OCI-LY3 (cell line): ENCODE data around the gene DOCK2.
"Not testable (repeated sequence)": the region's sequence is repeated elsewhere in the genome, so short reads cannot be mapped to it uniquely, and the experiment has no call there.

Experiments used
- H2AFZ ChIP-seq: fragments of 200-600, 300-600 bp; shearing (Covaris generic); 2 replicates; pipeline ENCODE4 v1.6.0; 2014; ENCODE audit warnings: antibody characterized with exemption, low read depth, low read length
- H3K27ac ChIP-seq: fragments of 200-600, 300-600 bp; sonication (generic); 2 replicates; pipeline ENCODE4 v1.5.1; 2014; ENCODE audit warnings: mild to moderate bottlenecking, low read length, moderate library complexity, mixed read lengths
- H3K27me3 ChIP-seq: fragments of 200-600, 300-600 bp; sonication (generic); 2 replicates; pipeline ENCODE4 v1.6.1; 2014; ENCODE audit warnings: low read depth, low read length, mixed read lengths
- H3K36me3 ChIP-seq: fragments of 200-600, 300-600 bp; sonication (generic); replicated peaks from 2 replicates; pipeline ENCODE3; 2014; ENCODE audit warnings: low read depth, low read length, mixed read lengths
- H3K4me1 ChIP-seq: fragments of 300-600, 200-600 bp; sonication (generic); 2 replicates; pipeline ENCODE4 v1.6.1; 2014; ENCODE audit warnings: low read length, mixed read lengths
- H3K4me2 ChIP-seq: fragments of 200-600, 300-600 bp; sonication (generic); 2 replicates; pipeline ENCODE4 v1.6.1; 2014; ENCODE audit warnings: low read length, mixed read lengths
- H3K4me3 ChIP-seq: fragments of 300-600, 200-600 bp; sonication (generic); 2 replicates; pipeline ENCODE4 v1.5.1; 2014; ENCODE audit warnings: antibody characterized with exemption, mild to moderate bottlenecking, low read length, moderate library complexity
- H3K79me2 ChIP-seq: fragments of 300-600, 200-600 bp; shearing (Covaris generic); 2 replicates; pipeline ENCODE4 v1.6.1; 2014; ENCODE audit warnings: mild to moderate bottlenecking, low read length, mixed read lengths
- H3K9ac ChIP-seq: fragments of 300-600, 200-600 bp; shearing (Covaris generic); 2 replicates; pipeline ENCODE4 v1.6.0; 2014; ENCODE audit warnings: mild to moderate bottlenecking, low read length, moderate library complexity
- H3K9me3 ChIP-seq: fragments of 200-600, 300-600 bp; shearing (Covaris generic); 2 replicates; pipeline ENCODE4 v1.6.1; 2014; ENCODE audit warnings: low read length, mixed read lengths; ENCODE audit not compliant: insufficient read depth
- H4K20me1 ChIP-seq: fragments of 200-600, 300-600 bp; sonication (generic); 2 replicates; pipeline ENCODE4 v1.6.1; 2016; ENCODE audit warnings: low read length, mixed read lengths; ENCODE audit not compliant: insufficient read depth
- CTCF ChIP-seq: fragments of 200-600, 300-600 bp; sonication (generic); IDR thresholded peaks from 2 replicates; pipeline ENCODE4 v1.5.1; 2014; ENCODE audit warnings: antibody characterized with exemption, low read length, low read depth
- EZH2phosphoT487 ChIP-seq: fragments of 200-600 bp; shearing (Covaris generic); IDR thresholded peaks from 2 replicates; pipeline ENCODE4 v1.6.1; 2018; ENCODE audit warnings: antibody characterized with exemption, mixed run types, low read depth

The DOCK2 gene

GRCh38 chr5:169762338-169763095 is 125.4 kb downstream of the DOCK2 start:
- no peak overlapping the region for H3K4me3 ChIP-seq
- H3K9me3 ChIP-seq = no peaks in the 10 kb centered on the region
- H2AFZ ChIP-seq = no peak overlapping the region
- peaks cover 68% of the 10 kb centered on the region for H3K36me3 ChIP-seq
- TF ChIP-seq CTCF (no peak), EZH2phosphoT487 (no peak)
- H3K9ac ChIP-seq = no peak overlapping the region
- H4K20me1 ChIP-seq = peaks cover 2% of the 10 kb centered on the region
- no peaks in the 10 kb centered on the region for H3K79me2 ChIP-seq
- H3K27me3 ChIP-seq = no peaks in the 10 kb centered on the region
- H3K27ac ChIP-seq = no peak overlapping the region
- no peak overlapping the region for H3K4me2 ChIP-seq
- H3K4me1 ChIP-seq = no peaks in the 10 kb centered on the region

- Histone ChIP-seq H3K9ac (no peak overlapping the region), H3K79me2 (no peaks in the 10 kb centered on the region), H4K20me1 (peaks cover 5% of the 10 kb centered on the region), H3K27me3 (no peaks in the 10 kb centered on the region), H3K36me3 (peaks cover 71% of the 10 kb centered on the region), H2AFZ (no peak overlapping the region), H3K4me2 (no peak overlapping the region), H3K4me3 (no peak overlapping the region), H3K9me3 (no peaks in the 10 kb centered on the region), H3K27ac (no peak overlapping the region), H3K4me1 (no peaks in the 10 kb centered on the region)
- TF ChIP-seq EZH2phosphoT487 (no peak), CTCF (no peak)
These were observed 126.4 kb downstream of the DOCK2 start for GRCh38 chr5:169763376-169764017.

- Histone ChIP-seq H3K27ac (no peak overlapping the region), H3K4me3 (no peak overlapping the region), H3K4me1 (no peaks in the 10 kb centered on the region), H3K9me3 (no peaks in the 10 kb centered on the region), H4K20me1 (peaks cover 8% of the 10 kb centered on the region), H3K9ac (no peak overlapping the region), H2AFZ (no peak overlapping the region), H3K4me2 (no peak overlapping the region), H3K79me2 (no peaks in the 10 kb centered on the region), H3K27me3 (no peaks in the 10 kb centered on the region), H3K36me3 (peaks cover 68% of the 10 kb centered on the region)
- TF ChIP-seq EZH2phosphoT487 = no peak
- no peak for TF ChIP-seq CTCF
These were observed 126.9 kb downstream of the DOCK2 start for GRCh38 chr5:169764018-169764378.

DNA sequence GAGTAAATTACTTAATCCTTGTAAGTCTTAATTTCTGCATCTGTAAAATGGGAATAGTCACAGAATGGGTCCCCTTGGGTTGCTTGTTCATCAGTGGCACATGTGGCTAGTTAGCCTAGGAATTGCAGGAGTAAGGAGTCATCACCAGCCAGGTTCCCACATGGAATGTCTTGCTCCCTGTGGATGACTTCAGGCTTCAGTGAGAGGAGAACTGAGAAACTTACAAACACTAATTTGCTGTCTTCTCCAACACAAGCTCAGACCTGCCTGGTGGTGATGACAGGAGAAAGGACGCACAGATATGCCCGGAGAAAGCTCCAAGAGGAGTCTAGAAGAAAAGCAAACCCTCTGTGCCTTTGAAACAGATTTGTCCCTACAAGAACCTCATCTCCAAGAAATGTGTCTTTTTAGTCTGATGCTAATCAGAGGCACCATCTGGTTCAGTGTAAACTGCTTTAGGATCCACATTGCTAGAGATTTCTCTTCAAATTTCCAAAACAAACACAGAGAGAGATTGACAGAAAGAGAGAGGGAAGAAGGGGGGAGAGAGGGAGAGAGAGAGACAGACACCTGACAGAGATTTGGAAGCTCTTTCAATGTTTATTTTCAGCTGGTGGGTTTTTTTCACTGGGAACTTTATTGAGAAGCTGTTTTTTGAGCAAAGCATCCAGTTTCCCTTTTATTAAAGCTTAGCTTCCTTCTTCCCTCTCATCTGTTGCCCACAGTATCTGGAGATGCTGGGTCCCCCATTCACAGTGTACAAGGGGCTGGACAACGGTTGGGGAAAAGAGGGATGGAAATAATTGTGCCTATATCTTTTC is 128.3 kb downstream of the DOCK2 start:
- Histone ChIP-seq H3K9ac (no peak overlapping the region), H3K4me1 (no peaks in the 10 kb centered on the region), H3K9me3 (no peaks in the 10 kb centered on the region), H3K79me2 (no peaks in the 10 kb centered on the region), H3K4me2 (no peak overlapping the region), H3K4me3 (no peak overlapping the region), H3K27ac (no peak overlapping the region), H3K36me3 (peaks cover 70% of the 10 kb centered on the region), H4K20me1 (peaks cover 8% of the 10 kb centered on the region), H3K27me3 (no peaks in the 10 kb centered on the region), H2AFZ (no peak overlapping the region)
- TF ChIP-seq CTCF = no peak
- TF ChIP-seq EZH2phosphoT487 = no peak

DNA sequence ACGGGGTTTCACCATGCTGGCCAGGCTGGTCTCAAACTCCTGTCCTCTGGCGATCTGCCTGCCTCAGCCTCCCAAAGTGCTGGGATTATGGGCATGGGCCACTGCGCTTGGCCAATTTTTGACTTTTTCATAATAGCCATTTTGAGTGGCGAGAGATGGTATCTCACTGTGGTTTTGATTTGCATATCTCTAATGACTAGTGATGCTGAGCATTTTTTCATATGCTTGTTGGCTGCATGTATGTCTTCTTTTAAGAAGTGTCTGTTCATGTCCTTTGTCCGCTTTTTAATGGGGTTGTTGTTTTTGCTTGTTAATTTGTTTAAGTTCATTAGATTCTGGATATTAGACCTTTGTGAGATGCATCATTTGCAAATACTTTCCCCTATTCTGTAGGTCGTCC is 129.9 kb downstream of the DOCK2 start:
- not testable (repeated sequence) for H2AFZ ChIP-seq, H3K79me2 ChIP-seq, H3K27me3 ChIP-seq, H3K9me3 ChIP-seq, H3K4me3 ChIP-seq, H3K9ac ChIP-seq, H3K4me1 ChIP-seq, H4K20me1 ChIP-seq, H3K27ac ChIP-seq, H3K4me2 ChIP-seq
- H3K36me3 ChIP-seq = peaks cover 65% of the 10 kb centered on the region
